IMR-90 (cell line): ENCODE data around the gene ZDHHC18. TPM values are rescaled to one million over a fixed set of nuclear protein-coding genes. Genes with fewer than 3 reads are reported as not detected.
A peak's percentile ranks its signal among the peaks of the same experiment; 100 is the strongest.

ENCODE experiments used
- ATAC-seq: fragments of 200-7000 bp; cut with Tn5 transposase; 2 replicates; pipeline ENCODE4 v1.9.1; 2020; ENCODE audit warnings: low read depth, mild to moderate bottlenecking, moderate library complexity
- BruUV-seq: library from RNA; stranded (reverse); fragments of 400-500 nt; replicated peaks from 2 replicates; lab custom pipeline; 2021; lab: Mats Ljungman, UMichigan
- CTCF ChIA-PET: fragments of 300-600 bp; formaldehyde crosslinking; extraction: SDS; loops from one replicate; lab custom pipeline; 2021; ENCODE audit warnings: antibody characterized with exemption; lab: Yijun Ruan, JAX
- POLR2A ChIA-PET: fragments of 300-600 bp; sonication (Branson Sonifier 250); formaldehyde crosslinking; loops from one replicate; lab custom pipeline; 2022; ENCODE audit warnings: antibody characterized with exemption; ENCODE audit not compliant: unreplicated experiment; lab: Charles Lee
- DNase-seq: peaks from one replicate; pipeline ENCODE4 v3.0.0; 2013
- H2AFZ ChIP-seq: replicated peaks from 2 replicates; pipeline ENCODE3; 2013; ENCODE audit warnings: low read length, mild to moderate bottlenecking; ENCODE audit not compliant: poor library complexity
- H2AK5ac ChIP-seq: 2 replicates; pipeline ENCODE4 v1.6.1; 2013; ENCODE audit warnings: low read depth, low read length, inconsistent platforms
- H2AK9ac ChIP-seq: replicated peaks from 2 replicates; pipeline ENCODE3; 2013; ENCODE audit warnings: mild to moderate bottlenecking, low read depth, low read length, moderate library complexity; ENCODE audit not compliant: poor library complexity
- H2BK120ac ChIP-seq: 2 replicates; pipeline ENCODE4 v1.6.1; 2013; ENCODE audit warnings: low read depth, low read length, inconsistent platforms
- H2BK15ac ChIP-seq: 3 replicates; pipeline ENCODE4 v1.6.1; 2013; ENCODE audit warnings: low read depth, low read length, inconsistent platforms
- H2BK20ac ChIP-seq: 2 replicates; pipeline ENCODE4 v1.6.1; 2013; ENCODE audit warnings: low read depth, mild to moderate bottlenecking, inconsistent platforms, low read length, moderate library complexity
- H2BK5ac ChIP-seq: 2 replicates; pipeline ENCODE4 v1.6.1; 2013; ENCODE audit warnings: mild to moderate bottlenecking, low read depth, low read length, inconsistent platforms; ENCODE audit not compliant: poor library complexity, severe bottlenecking
- H3K14ac ChIP-seq: replicated peaks from 2 replicates; pipeline ENCODE4 v1.6.1; 2013; ENCODE audit warnings: low read depth, low read length, inconsistent platforms
- H3K18ac ChIP-seq: 2 replicates; pipeline ENCODE4 v1.6.1; 2013; ENCODE audit warnings: low read depth, low read length, control low read depth
- H3K23ac ChIP-seq: 2 replicates; pipeline ENCODE4 v1.6.1; 2013; ENCODE audit warnings: low read depth, low read length, inconsistent platforms
- H3K27ac ChIP-seq: 2 replicates; pipeline ENCODE4 v1.5.1; 2013; ENCODE audit warnings: mild to moderate bottlenecking, control low read depth, low read length; ENCODE audit not compliant: insufficient read depth
- H3K27me3 ChIP-seq: 2 replicates; pipeline ENCODE4 v1.6.1; 2013; ENCODE audit warnings: low read length; ENCODE audit not compliant: control insufficient read depth, insufficient read depth
- H3K36me3 ChIP-seq: 2 replicates; pipeline ENCODE4 v1.6.1; 2013; ENCODE audit warnings: low read length, mixed read lengths; ENCODE audit not compliant: control insufficient read depth, insufficient read depth
- H3K4ac ChIP-seq: 2 replicates; pipeline ENCODE4 v1.6.1; 2013; ENCODE audit warnings: low read depth, low read length, inconsistent platforms
- H3K4me1 ChIP-seq: 2 replicates; pipeline ENCODE4 v1.6.1; 2013; ENCODE audit warnings: low read length, mixed read lengths; ENCODE audit not compliant: control insufficient read depth, insufficient read depth
- H3K4me2 ChIP-seq: 2 replicates; pipeline ENCODE4 v1.6.1; 2013; ENCODE audit warnings: low read depth, mild to moderate bottlenecking, control low read depth, low read length, moderate library complexity
- H3K4me3 ChIP-seq: 2 replicates; pipeline ENCODE4 v1.5.1; 2013; ENCODE audit warnings: low read depth, mild to moderate bottlenecking, control low read depth, low read length, moderate library complexity; ENCODE audit not compliant: insufficient read depth
- H3K56ac ChIP-seq: 2 replicates; pipeline ENCODE4 v1.6.1; 2013; ENCODE audit warnings: low read length, inconsistent platforms; ENCODE audit not compliant: insufficient read depth; ENCODE audit errors: extremely low read depth
- H3K79me1 ChIP-seq, 2 experiments: 2 replicates each; pipeline ENCODE4 v1.6.1; 2013; ENCODE audit warnings: low read length in 2 of 2, inconsistent platforms in 1 of 2, low read depth in 1 of 2
- H3K9ac ChIP-seq: 2 replicates; pipeline ENCODE4 v1.6.1; 2013; ENCODE audit warnings: low read depth, low read length, control low read depth
- H3K9me1 ChIP-seq: 2 replicates; pipeline ENCODE4 v1.6.1; 2013; ENCODE audit warnings: low read length, inconsistent platforms; ENCODE audit not compliant: insufficient read depth
- H3K9me3 ChIP-seq: 2 replicates; pipeline ENCODE4 v1.6.1; 2013; ENCODE audit warnings: low read length; ENCODE audit not compliant: control insufficient read depth, insufficient read depth
- H4K20me1 ChIP-seq: 2 replicates; pipeline ENCODE4 v1.6.1; 2013; ENCODE audit warnings: low read length, inconsistent platforms; ENCODE audit not compliant: insufficient read depth
- H4K5ac ChIP-seq: 2 replicates; pipeline ENCODE4 v1.6.1; 2013; ENCODE audit warnings: mild to moderate bottlenecking, low read depth, low read length, control low read depth
- H4K8ac ChIP-seq, 2 experiments: 2 replicates each; pipeline ENCODE4 v1.6.1; 2013; ENCODE audit warnings: low read depth in 2 of 2, low read length in 2 of 2, control low read depth in 1 of 2, inconsistent platforms in 1 of 2
- H4K91ac ChIP-seq: 2 replicates; pipeline ENCODE4 v1.6.1; 2013; ENCODE audit warnings: low read depth, low read length, inconsistent platforms; ENCODE audit not compliant: insufficient read depth
- BHLHE40 ChIP-seq: fragments of 150-350 bp; IDR thresholded peaks from 2 replicates; pipeline ENCODE4 v1.6.1; 2016; ENCODE audit warnings: mild to moderate bottlenecking, low read depth, low read length
- CEBPB ChIP-seq: IDR thresholded peaks from 2 replicates; pipeline ENCODE4 v1.6.1; 2012; ENCODE audit warnings: low read depth, low read length, improper control_type of control experiment
- ELK1 ChIP-seq: fragments of 150-350 bp; IDR thresholded peaks from 2 replicates; pipeline ENCODE4 v1.6.1; 2016; ENCODE audit warnings: low read depth, mild to moderate bottlenecking, low read length, moderate library complexity, borderline replicate concordance
- FOS ChIP-seq: fragments of 150-350 bp; IDR thresholded peaks from 2 replicates; pipeline ENCODE4 v1.6.1; 2016; ENCODE audit warnings: low read depth, low read length
- MAZ ChIP-seq: IDR thresholded peaks from 2 replicates; pipeline ENCODE4 v1.6.1; 2012; ENCODE audit warnings: low read depth, mild to moderate bottlenecking, low read length, improper control_type of control experiment, moderate library complexity, borderline replicate concordance
- MXI1 ChIP-seq: IDR thresholded peaks from 2 replicates; pipeline ENCODE4 v1.6.1; 2012; ENCODE audit warnings: low read depth, mild to moderate bottlenecking, low read length, moderate library complexity, borderline replicate concordance
- NFE2L2 ChIP-seq: fragments of 150-350 bp; IDR thresholded peaks from 2 replicates; pipeline ENCODE4 v1.6.1; 2016; ENCODE audit warnings: low read depth, mild to moderate bottlenecking, low read length
- POLR2A ChIP-seq: IDR thresholded peaks from 2 replicates; pipeline ENCODE4 v1.6.1; 2012; ENCODE audit warnings: mild to moderate bottlenecking, low read depth, low read length
- RAD21 ChIP-seq: IDR thresholded peaks from 2 replicates; pipeline ENCODE4 v1.6.1; 2012; ENCODE audit warnings: low read length, improper control_type of control experiment
- RCOR1 ChIP-seq: IDR thresholded peaks from 2 replicates; pipeline ENCODE4 v1.6.1; 2012; ENCODE audit warnings: mild to moderate bottlenecking, low read length, improper control_type of control experiment; ENCODE audit not compliant: insufficient replicate concordance
- RFX5 ChIP-seq: IDR thresholded peaks from 2 replicates; pipeline ENCODE4 v1.8.0; 2012; ENCODE audit warnings: low read depth, mild to moderate bottlenecking, low read length, moderate library complexity
- SMC3 ChIP-seq: fragments of 150-350 bp; IDR thresholded peaks from 2 replicates; pipeline ENCODE4 v1.6.1; 2016; ENCODE audit warnings: low read depth, mild to moderate bottlenecking, antibody characterized with exemption, low read length, moderate library complexity
- WGBS, 2 experiments: methylation state at CpG; one replicate each; pipeline versions ENCODE4 v1.1.5 to v1.1.7; 2013; ENCODE audit warnings: missing lambda C conversion rate in 2 of 2; ENCODE audit not compliant: insufficient read length in 1 of 2; ENCODE audit errors: extremely low coverage in 2 of 2; 5-methylcytosine and 5-hydroxymethylcytosine counted together
- dilution Hi-C: fragments of 300-500 bp; cut with HindIII; formaldehyde crosslinking; loops from one replicate; pipeline ENCODE4 v1.14.3; 2018; ENCODE audit warnings: low sequenced_read_pairs; ENCODE audit not compliant: unreplicated experiment
- in situ Hi-C: fragments of 300-500 bp; cut with MboI; formaldehyde crosslinking; loops from 3 replicates; pipeline ENCODE4 v1.14.3; 2019; ENCODE audit warnings: low sequenced_read_pairs, inconsistent platforms, mixed read lengths
- intact Hi-C: fragments of 100-400 bp; cut with micrococcal nuclease; formaldehyde crosslinking; loops from 2 replicates; pipeline ENCODE4 v1.10.0; 2022
- polyA plus RNA-seq, 3 experiments: library from polyadenylated mRNA; depleted of rRNA; stranded (reverse); fragments of >200 nt; gene quantifications; 2 replicates each; pipeline ENCODE4 v1.2.3, GENCODE V29; 2012; ENCODE audit warnings: low replicate concordance in 1 of 3
- total RNA-seq: library from RNA; depleted of rRNA; stranded (reverse); fragments of >200 nt; gene quantifications from 2 replicates; pipeline ENCODE4 v1.2.3, GENCODE V29; 2012
- TF ChIP-seq, protein P1 (sequence below): fragments of 150-350 bp; IDR thresholded peaks from 2 replicates; pipeline ENCODE4 v1.6.1; 2017; ENCODE audit warnings: mild to moderate bottlenecking, antibody characterized with exemption, low read length, low read depth
- TF ChIP-seq, protein P2 (sequence below): conservative IDR thresholded peaks from 2 replicates; pipeline ENCODE4 v1.5.1; 2012; ENCODE audit warnings: mild to moderate bottlenecking, low read depth, low read length, improper control_type of control experiment

ZDHHC18 gene
- total and polyA plus RNA-seq, 2 of the 4 experiments (the other 2 are of a cell fraction), result 12.5 to 37.0 TPM

DNA sequence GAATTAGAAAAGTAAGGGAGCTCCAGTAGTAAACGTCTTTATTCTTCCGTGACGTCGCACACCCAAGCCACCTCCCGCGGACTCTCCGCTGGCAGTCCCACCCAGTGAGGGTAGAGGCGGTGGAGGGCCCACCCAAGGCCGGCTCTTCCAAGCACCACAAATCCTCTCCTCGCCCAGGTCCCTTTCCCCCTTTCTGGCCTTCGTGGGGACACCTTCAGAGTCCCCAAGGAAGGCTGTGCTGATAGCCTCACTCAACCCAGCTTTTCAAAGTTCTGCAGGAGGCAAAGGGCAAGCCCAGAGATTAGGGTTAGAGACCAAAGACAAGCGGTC is 63.9 kb downstream of the ZDHHC18 start:
- POLR2A ChIA-PET, result interaction anchor here (0.5 to 1.1 kb wide), 4 partner anchors 10 to 852 kb away, joined by 3 to 7 read pairs (median 5); partner anchors contain the start of gene GPATCH3
- H3K36me3 ChIP-seq, result peaks cover 52% of the 10 kb centered on the region
- dilution Hi-C loops (no loop called here), in situ Hi-C loops (no loop called here), intact Hi-C loops (no loop called here)
- H3K56ac ChIP-seq, result no peak overlapping the region
- DNase-seq, result no peak
- H3K9ac ChIP-seq, result peak overlapping the region; percentile 71
- ATAC-seq, result peak; percentile 39
- peaks cover 4% of the 10 kb centered on the region; the same call in 1 of the 2 replicates for H3K9me1 ChIP-seq
- no peak overlapping the region for H3K23ac ChIP-seq
- WGBS, 2 experiments, result 0% methylated on average over 6 of the region's 12 CpGs; no CpG with 5 or more reads in 1 of the 2 experiments
- no peak overlapping the region for H2BK120ac ChIP-seq
- no peaks in the 10 kb centered on the region for H3K27me3 ChIP-seq
- peak overlapping the region; percentile 91 for H3K4me3 ChIP-seq
- peak overlapping the region; percentile 99 for H2AFZ ChIP-seq
- CTCF ChIA-PET, result interaction anchor here (0.6 kb wide), 1 partner anchor 106 kb away, joined by 3 read pairs; no protein-coding TSS in a partner anchor
- H3K4ac ChIP-seq, result peak overlapping the region; percentile 75
- H3K79me1 ChIP-seq, result peaks cover 14 to 44% of the 10 kb centered on the region in 2 experiments
- peak overlapping the region; percentile 87 for H2AK9ac ChIP-seq
- H2BK20ac ChIP-seq, result no peak overlapping the region
- peak overlapping the region; percentile 14; the same call in 1 of the 2 replicates for H3K18ac ChIP-seq
- peak overlapping the region; percentile 67 for H3K27ac ChIP-seq
- peak overlapping the region; percentile 64 for H3K14ac ChIP-seq
- H2AK5ac ChIP-seq, result 0 out of 2 replicates have a peak overlapping the region, but pooled peaks have one; percentile 10
- no peaks in the 10 kb centered on the region for H3K9me3 ChIP-seq
- H4K8ac ChIP-seq, result peak overlapping the region; percentile 94 to 99
- BruUV-seq, result no TSS peak
- peak overlapping the region; percentile 65 for H3K4me2 ChIP-seq
- peak overlapping the region; percentile 89 for H4K5ac ChIP-seq
- peak overlapping the region; percentile 60 for H4K91ac ChIP-seq
- H2BK15ac ChIP-seq, result no peak overlapping the region
- peaks cover 6% of the 10 kb centered on the region for H4K20me1 ChIP-seq
- H3K4me1 ChIP-seq, result peaks cover 10% of the 10 kb centered on the region
- TF ChIP-seq BHLHE40 (no peak), MXI1 (no peak), RCOR1 (no peak), NFE2L2 (no peak), RFX5 (no peak), FOS (no peak), CEBPB (no peak), RAD21 (no peak), ELK1 (no peak), POLR2A (no peak), SMC3 (no peak), MAZ (no peak)
- TF ChIP-seq, protein P1, sequence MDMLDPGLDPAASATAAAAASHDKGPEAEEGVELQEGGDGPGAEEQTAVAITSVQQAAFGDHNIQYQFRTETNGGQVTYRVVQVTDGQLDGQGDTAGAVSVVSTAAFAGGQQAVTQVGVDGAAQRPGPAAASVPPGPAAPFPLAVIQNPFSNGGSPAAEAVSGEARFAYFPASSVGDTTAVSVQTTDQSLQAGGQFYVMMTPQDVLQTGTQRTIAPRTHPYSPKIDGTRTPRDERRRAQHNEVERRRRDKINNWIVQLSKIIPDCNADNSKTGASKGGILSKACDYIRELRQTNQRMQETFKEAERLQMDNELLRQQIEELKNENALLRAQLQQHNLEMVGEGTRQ, result no peak
- TF ChIP-seq, protein P2, sequence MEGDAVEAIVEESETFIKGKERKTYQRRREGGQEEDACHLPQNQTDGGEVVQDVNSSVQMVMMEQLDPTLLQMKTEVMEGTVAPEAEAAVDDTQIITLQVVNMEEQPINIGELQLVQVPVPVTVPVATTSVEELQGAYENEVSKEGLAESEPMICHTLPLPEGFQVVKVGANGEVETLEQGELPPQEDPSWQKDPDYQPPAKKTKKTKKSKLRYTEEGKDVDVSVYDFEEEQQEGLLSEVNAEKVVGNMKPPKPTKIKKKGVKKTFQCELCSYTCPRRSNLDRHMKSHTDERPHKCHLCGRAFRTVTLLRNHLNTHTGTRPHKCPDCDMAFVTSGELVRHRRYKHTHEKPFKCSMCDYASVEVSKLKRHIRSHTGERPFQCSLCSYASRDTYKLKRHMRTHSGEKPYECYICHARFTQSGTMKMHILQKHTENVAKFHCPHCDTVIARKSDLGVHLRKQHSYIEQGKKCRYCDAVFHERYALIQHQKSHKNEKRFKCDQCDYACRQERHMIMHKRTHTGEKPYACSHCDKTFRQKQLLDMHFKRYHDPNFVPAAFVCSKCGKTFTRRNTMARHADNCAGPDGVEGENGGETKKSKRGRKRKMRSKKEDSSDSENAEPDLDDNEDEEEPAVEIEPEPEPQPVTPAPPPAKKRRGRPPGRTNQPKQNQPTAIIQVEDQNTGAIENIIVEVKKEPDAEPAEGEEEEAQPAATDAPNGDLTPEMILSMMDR, result no peak
- H2BK5ac ChIP-seq, result peak overlapping the region; percentile 32
